Prostate gland (tissue), 2 donors: ENCODE results near the gene SIGLEC8.

Source experiments
- CTCF ChIP-seq, 4 experiments: fragments of 200-600 bp in 2 of 4; fragments of 450-650 bp in 2 of 4; sonication (generic) in 2 of 4; IDR thresholded peaks; 1 replicate in 3 of 4; 2 replicates in 1 of 4; pipeline ENCODE4 v1.5.1; 2016 to 2019; ENCODE audit warnings: antibody characterized with exemption in 4 of 4, mild to moderate bottlenecking in 2 of 4, moderate library complexity in 2 of 4
- POLR2A ChIP-seq: fragments of 450-650 bp; IDR thresholded peaks from one replicate; pipeline ENCODE4 v1.6.1; 2016; ENCODE audit warnings: antibody characterized with exemption, mild to moderate bottlenecking
- POLR2AphosphoS5 ChIP-seq: sonication (generic); formaldehyde crosslinking; IDR thresholded peaks from one replicate; pipeline ENCODE4 v1.6.1; 2017; ENCODE audit warnings: antibody characterized with exemption

GRCh38 chr19:51462276-51462675 lies 4.0 kb upstream of the SIGLEC8 start:
- TF ChIP-seq CTCF (IDR thresholded peaks at IDR 0.05) (no peak), POLR2AphosphoS5 (no peak), POLR2A (no peak)
